HCT116 (cell line): ENCODE measurements around the gene NXN. TPM values are rescaled to one million over a fixed set of nuclear protein-coding genes. Genes with fewer than 3 reads are reported as not detected.

ENCODE experiments used
- ATAC-seq: fragments of 200-7000 bp; cut with Tn5 transposase; 2 replicates; pipeline ENCODE4 v1.9.1; 2020; ENCODE audit warnings: mild to moderate bottlenecking, moderate library complexity
- BruUV-seq: library from RNA; stranded (reverse); fragments of 400-500 nt; replicated peaks from 2 replicates; lab custom pipeline; 2021; lab: Mats Ljungman, UMichigan
- CTCF ChIA-PET: fragments of 300-600 bp; sonication (Branson Sonifier 250); formaldehyde crosslinking; loops from one replicate; lab custom pipeline; 2021; ENCODE audit warnings: antibody characterized with exemption; lab: Charles Lee
- POLR2A ChIA-PET: fragments of 300-600, 350-600 bp; sonication (Branson Sonifier 250); formaldehyde crosslinking; loops from one replicate; lab custom pipeline; 2021; ENCODE audit warnings: antibody characterized with exemption; lab: Charles Lee
- RAD21 ChIA-PET, 2 experiments: fragments of 300-600 bp; sonication (Branson Sonifier 250); formaldehyde crosslinking; loops; one replicate each; lab custom pipeline; 2023; ENCODE audit warnings: low total read pairs in 2 of 2; ENCODE audit not compliant: uncharacterized antibody in 2 of 2, unreplicated experiment in 2 of 2, low non-redundant PET in 1 of 2; lab: Charles Lee
- DNase-seq: peaks from one replicate; pipeline ENCODE4 v3.0.0-alpha.2; 2010; ENCODE audit warnings: low read depth, low spot score
- H2AFZ ChIP-seq: fragments of 200-600 bp; shearing (Covaris generic), sonication (generic); 2 replicates; pipeline ENCODE4 v1.6.1; 2017; ENCODE audit warnings: low read depth, mixed run types, mixed read lengths, antibody characterized with exemption, low read length; ENCODE audit not compliant: poor library complexity, severe bottlenecking
- H3K27ac ChIP-seq: 2 replicates; pipeline ENCODE4 v1.5.1; 2012; ENCODE audit warnings: low read depth, low read length
- H3K27me3 ChIP-seq: fragments of 200-600 bp; sonication (generic); 2 replicates; pipeline ENCODE4 v1.6.1; 2016; ENCODE audit warnings: mixed run types, low read length, mixed read lengths; ENCODE audit not compliant: insufficient read depth
- H3K36me3 ChIP-seq, 2 experiments: fragments of 200-500 bp in 1 of 2; fragments of 200-600 bp in 1 of 2; sonication (Bioruptor generic) in 1 of 2; sonication (generic) in 1 of 2; 2 replicates each; pipeline versions ENCODE4 v1.5.1 to v1.6.1; 2014 to 2016; ENCODE audit warnings: low read length in 2 of 2, inconsistent platforms in 1 of 2, mixed read lengths in 1 of 2, mixed run types in 1 of 2; ENCODE audit not compliant: insufficient read depth in 2 of 2, control insufficient read depth in 1 of 2
- H3K4me1 ChIP-seq, 2 experiments: fragments of 200-600 bp in 1 of 2; sonication (generic) in 1 of 2; 2 replicates each; pipeline versions ENCODE4 v1.5.1 to v1.6.1; 2012 to 2017; ENCODE audit warnings: low read length in 2 of 2, inconsistent platforms in 1 of 2, mild to moderate bottlenecking in 1 of 2, mixed read lengths in 1 of 2, mixed run types in 1 of 2, moderate library complexity in 1 of 2; ENCODE audit not compliant: insufficient read depth in 2 of 2, control insufficient read depth in 1 of 2
- H3K4me2 ChIP-seq: fragments of 200-600 bp; sonication (generic); 2 replicates; pipeline ENCODE4 v1.6.1; 2017; ENCODE audit warnings: mixed run types, low read length, mixed read lengths
- H3K4me3 ChIP-seq, 2 experiments: fragments of 200-600 bp in 1 of 2; sonication (generic) in 1 of 2; replicated peaks in 1 of 2; 2 replicates each; pipeline ENCODE4 v1.5.1; 2011 to 2016; ENCODE audit warnings: low read length in 2 of 2, control low read depth in 1 of 2, low read depth in 1 of 2, mild to moderate bottlenecking in 1 of 2, mixed read lengths in 1 of 2, mixed run types in 1 of 2
- H3K79me2 ChIP-seq: fragments of 200-600 bp; sonication (generic); 2 replicates; pipeline ENCODE4 v1.6.1; 2017; ENCODE audit warnings: mild to moderate bottlenecking, mixed run types, low read length, moderate library complexity, mixed read lengths; ENCODE audit not compliant: insufficient read depth
- H3K9ac ChIP-seq: fragments of 200-600 bp; sonication (generic); 2 replicates; pipeline ENCODE4 v1.6.1; 2016; ENCODE audit warnings: low read length, mixed read lengths
- H3K9me2 ChIP-seq: fragments of 200-600 bp; sonication (generic), shearing (Covaris generic); 2 replicates; pipeline ENCODE4 v1.6.1; 2017; ENCODE audit warnings: mixed run types, mild to moderate bottlenecking, moderate library complexity; ENCODE audit not compliant: insufficient read depth
- H3K9me3 ChIP-seq, 2 experiments: fragments of 200-500 bp in 1 of 2; fragments of 200-600 bp in 1 of 2; sonication (Bioruptor generic) in 1 of 2; sonication (generic) in 1 of 2; 2 replicates each; pipeline ENCODE4 v1.6.1; 2014 to 2017; ENCODE audit warnings: low read length in 2 of 2, mixed read lengths in 2 of 2, inconsistent platforms in 1 of 2, low read depth in 1 of 2, mild to moderate bottlenecking in 1 of 2, mixed run types in 1 of 2, moderate library complexity in 1 of 2; ENCODE audit not compliant: control insufficient read depth in 1 of 2, insufficient read depth in 1 of 2
- H4K20me1 ChIP-seq: fragments of 200-600 bp; sonication (generic), shearing (Covaris generic); 2 replicates; pipeline ENCODE4 v1.6.1; 2017; ENCODE audit warnings: mixed run types, mild to moderate bottlenecking, moderate library complexity; ENCODE audit not compliant: insufficient read depth
- CBX3 ChIP-seq: IDR thresholded peaks from 2 replicates; pipeline ENCODE4 v1.6.1; 2012; ENCODE audit warnings: low read depth
- EGR1 ChIP-seq: IDR thresholded peaks from 2 replicates; pipeline ENCODE4 v1.6.1; 2012; ENCODE audit warnings: low read depth
- ELF1 ChIP-seq: IDR thresholded peaks from 2 replicates; pipeline ENCODE4 v1.6.1; 2012; ENCODE audit warnings: low read depth, borderline replicate concordance
- EZH2 ChIP-seq: fragments of 200-600 bp; sonication (generic); IDR thresholded peaks from 2 replicates; pipeline ENCODE4 v1.6.1; 2017; ENCODE audit warnings: antibody characterized with exemption, mixed run types
- EZH2phosphoT487 ChIP-seq: fragments of 200-600 bp; IDR thresholded peaks from 2 replicates; pipeline ENCODE4 v1.6.1; 2018; ENCODE audit warnings: antibody characterized with exemption, borderline replicate concordance
- FOSL1 ChIP-seq: IDR thresholded peaks from 2 replicates; pipeline ENCODE4 v1.6.1; 2012; ENCODE audit warnings: low read depth
- JUND ChIP-seq: IDR thresholded peaks from 2 replicates; pipeline ENCODE4 v1.6.1; 2012
- POLR2A ChIP-seq: IDR thresholded peaks from 2 replicates; pipeline ENCODE4 v1.7.0; 2011; ENCODE audit warnings: borderline replicate concordance; ENCODE audit not compliant: insufficient read depth, insufficient read length; ENCODE audit errors: extremely low read depth
- POLR2AphosphoS5 ChIP-seq: IDR thresholded peaks from 2 replicates; pipeline ENCODE4 v1.6.1; 2011; ENCODE audit warnings: mild to moderate bottlenecking, low read depth, low read length, moderate library complexity
- RAD21 ChIP-seq: IDR thresholded peaks from 2 replicates; pipeline ENCODE4 v1.6.1; 2012; ENCODE audit warnings: low read depth, mild to moderate bottlenecking
- SP1 ChIP-seq: IDR thresholded peaks from 2 replicates; pipeline ENCODE4 v1.6.1; 2012; ENCODE audit warnings: low read depth
- SRF ChIP-seq: IDR thresholded peaks from 2 replicates; pipeline ENCODE4 v1.6.1; 2012; ENCODE audit warnings: low read depth
- YY1 ChIP-seq: IDR thresholded peaks from 2 replicates; pipeline ENCODE4 v1.6.1; 2011; ENCODE audit warnings: low read length, low read depth, moderate library complexity, mild to moderate bottlenecking; ENCODE audit not compliant: insufficient replicate concordance; ENCODE audit errors: extremely low read depth
- ZFX ChIP-seq: fragments of 450-650 bp; IDR thresholded peaks from 2 replicates; pipeline ENCODE4 v1.6.1; 2017
- ZNF274 ChIP-seq: fragments of 200-500 bp; sonication (Bioruptor generic); IDR thresholded peaks from 2 replicates; pipeline ENCODE4 v1.6.1; 2014; ENCODE audit warnings: mild to moderate bottlenecking, low read depth, low read length, inconsistent platforms
- intact Hi-C: fragments of 100-400 bp; cut with micrococcal nuclease; formaldehyde crosslinking; loops from 2 replicates; pipeline ENCODE4 v1.10.0; 2022
- total RNA-seq: library from RNA; stranded (reverse); gene quantifications from one replicate; pipeline ENCODE4 v1.2.1, GENCODE V29; 2021; ENCODE audit not compliant: unreplicated experiment
- TF ChIP-seq, protein P1 (sequence below): IDR thresholded peaks from 2 replicates; pipeline ENCODE4 v1.6.1; 2011; ENCODE audit warnings: mild to moderate bottlenecking, low read length, moderate library complexity; ENCODE audit not compliant: insufficient replicate concordance; ENCODE audit errors: extremely low read depth
- TF ChIP-seq, protein P2 (sequence below): IDR thresholded peaks from 2 replicates; pipeline ENCODE4 v1.6.1; 2012; ENCODE audit warnings: low read depth
- TF ChIP-seq, protein P3 (sequence below): IDR thresholded peaks from 2 replicates; pipeline ENCODE4 v1.6.1; 2012
- TF ChIP-seq, protein P4 (sequence below): IDR thresholded peaks from 2 replicates; pipeline ENCODE4 v1.6.1; 2012

NXN gene
- total RNA-seq, 1 experiment from 2014 or later = 83.7 TPM

DNA sequence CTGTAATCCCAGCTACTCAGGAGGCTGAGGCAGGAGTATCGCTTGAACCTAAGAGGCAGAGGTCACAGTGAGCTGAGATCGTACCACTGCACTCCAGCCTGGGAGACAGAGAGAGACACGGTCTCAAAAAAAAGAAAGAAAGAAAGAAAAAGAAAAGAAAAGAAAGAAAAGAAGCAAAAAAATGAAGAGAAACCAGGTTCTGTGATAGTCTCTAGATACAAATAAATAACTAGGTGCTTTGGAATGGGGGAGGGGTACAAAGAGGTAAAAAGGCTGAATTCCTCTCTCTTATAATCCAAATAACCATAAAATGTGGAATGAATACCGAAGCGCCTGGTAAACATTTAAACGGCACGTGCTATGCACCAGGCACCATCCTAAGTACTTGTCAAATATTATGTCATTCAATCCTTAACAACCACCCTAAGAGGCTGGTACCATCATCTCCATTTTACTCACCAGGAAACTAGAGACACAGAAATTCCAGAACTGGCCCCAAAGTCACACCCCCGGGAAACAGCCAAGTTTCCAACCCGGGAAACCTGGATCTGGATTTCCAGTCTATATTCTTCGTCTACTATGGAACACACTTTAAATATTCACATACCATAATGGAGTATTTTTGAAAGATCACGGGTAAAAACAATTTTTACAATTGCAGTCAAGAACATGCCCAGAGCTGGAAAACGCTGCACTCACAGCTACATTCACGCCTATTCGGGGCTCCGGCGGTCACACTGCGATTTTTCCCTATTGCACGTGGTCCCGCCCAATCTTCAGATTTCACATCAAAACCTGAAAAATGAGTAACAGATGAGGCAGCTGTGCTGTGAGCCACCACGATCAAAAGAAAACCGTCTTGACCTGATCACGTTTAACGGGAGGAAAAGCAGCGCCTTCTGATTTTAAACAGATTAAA, 10.5 kb downstream of the NXN start:
- DNase-seq = peak; percentile 62
- TSS peak; percentile 15 for BruUV-seq
- Histone ChIP-seq H3K4me2 (peak overlapping the region; percentile 71), H3K4me3 (peak overlapping the region; percentile 33 to 43), H3K9me3 (no peaks in the 10 kb centered on the region), H3K36me3 (0 out of 4 replicates have a peak, but pooled peaks cover 0 to 4% of the 10 kb centered on the region in 2 experiments), H4K20me1 (no peaks in the 10 kb centered on the region), H2AFZ (no peak overlapping the region), H3K79me2 (peaks cover 92% of the 10 kb centered on the region), H3K27me3 (no peaks in the 10 kb centered on the region), H3K4me1 (peaks cover 55 to 91% of the 10 kb centered on the region in 2 experiments), H3K27ac (peak overlapping the region; percentile 65), H3K9ac (peak overlapping the region; percentile 59), H3K9me2 (no peaks in the 10 kb centered on the region)
- RAD21 ChIA-PET = no interaction called here
- POLR2A ChIA-PET = interaction anchor here (1.1 to 1.8 kb wide), 2 partner anchors 11 to 40 kb away, joined by 4 read pairs; partner anchors contain the start of gene NXN
- peak; percentile 41 for ATAC-seq
- CTCF ChIA-PET = no interaction called here
- intact Hi-C loops = no loop called here
- TF ChIP-seq YY1 (no peak), POLR2AphosphoS5 (no peak), EZH2phosphoT487 (no peak), EGR1 (no peak), ZFX (no peak), ZNF274 (no peak), RAD21 (0 out of 2 replicates have a peak, but pooled peaks have one; percentile 10), SRF (no peak), JUND (peak; percentile 56), POLR2A (no peak), SP1 (peak; percentile 42), CBX3 (0 out of 2 replicates have a peak, but pooled peaks have one; percentile 56), ELF1 (no peak), EZH2 (no peak), FOSL1 (peak; percentile 66)
- TF ChIP-seq, protein P1, sequence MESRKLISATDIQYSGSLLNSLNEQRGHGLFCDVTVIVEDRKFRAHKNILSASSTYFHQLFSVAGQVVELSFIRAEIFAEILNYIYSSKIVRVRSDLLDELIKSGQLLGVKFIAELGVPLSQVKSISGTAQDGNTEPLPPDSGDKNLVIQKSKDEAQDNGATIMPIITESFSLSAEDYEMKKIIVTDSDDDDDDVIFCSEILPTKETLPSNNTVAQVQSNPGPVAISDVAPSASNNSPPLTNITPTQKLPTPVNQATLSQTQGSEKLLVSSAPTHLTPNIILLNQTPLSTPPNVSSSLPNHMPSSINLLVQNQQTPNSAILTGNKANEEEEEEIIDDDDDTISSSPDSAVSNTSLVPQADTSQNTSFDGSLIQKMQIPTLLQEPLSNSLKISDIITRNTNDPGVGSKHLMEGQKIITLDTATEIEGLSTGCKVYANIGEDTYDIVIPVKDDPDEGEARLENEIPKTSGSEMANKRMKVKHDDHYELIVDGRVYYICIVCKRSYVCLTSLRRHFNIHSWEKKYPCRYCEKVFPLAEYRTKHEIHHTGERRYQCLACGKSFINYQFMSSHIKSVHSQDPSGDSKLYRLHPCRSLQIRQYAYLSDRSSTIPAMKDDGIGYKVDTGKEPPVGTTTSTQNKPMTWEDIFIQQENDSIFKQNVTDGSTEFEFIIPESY = no peak
- TF ChIP-seq, protein P2, sequence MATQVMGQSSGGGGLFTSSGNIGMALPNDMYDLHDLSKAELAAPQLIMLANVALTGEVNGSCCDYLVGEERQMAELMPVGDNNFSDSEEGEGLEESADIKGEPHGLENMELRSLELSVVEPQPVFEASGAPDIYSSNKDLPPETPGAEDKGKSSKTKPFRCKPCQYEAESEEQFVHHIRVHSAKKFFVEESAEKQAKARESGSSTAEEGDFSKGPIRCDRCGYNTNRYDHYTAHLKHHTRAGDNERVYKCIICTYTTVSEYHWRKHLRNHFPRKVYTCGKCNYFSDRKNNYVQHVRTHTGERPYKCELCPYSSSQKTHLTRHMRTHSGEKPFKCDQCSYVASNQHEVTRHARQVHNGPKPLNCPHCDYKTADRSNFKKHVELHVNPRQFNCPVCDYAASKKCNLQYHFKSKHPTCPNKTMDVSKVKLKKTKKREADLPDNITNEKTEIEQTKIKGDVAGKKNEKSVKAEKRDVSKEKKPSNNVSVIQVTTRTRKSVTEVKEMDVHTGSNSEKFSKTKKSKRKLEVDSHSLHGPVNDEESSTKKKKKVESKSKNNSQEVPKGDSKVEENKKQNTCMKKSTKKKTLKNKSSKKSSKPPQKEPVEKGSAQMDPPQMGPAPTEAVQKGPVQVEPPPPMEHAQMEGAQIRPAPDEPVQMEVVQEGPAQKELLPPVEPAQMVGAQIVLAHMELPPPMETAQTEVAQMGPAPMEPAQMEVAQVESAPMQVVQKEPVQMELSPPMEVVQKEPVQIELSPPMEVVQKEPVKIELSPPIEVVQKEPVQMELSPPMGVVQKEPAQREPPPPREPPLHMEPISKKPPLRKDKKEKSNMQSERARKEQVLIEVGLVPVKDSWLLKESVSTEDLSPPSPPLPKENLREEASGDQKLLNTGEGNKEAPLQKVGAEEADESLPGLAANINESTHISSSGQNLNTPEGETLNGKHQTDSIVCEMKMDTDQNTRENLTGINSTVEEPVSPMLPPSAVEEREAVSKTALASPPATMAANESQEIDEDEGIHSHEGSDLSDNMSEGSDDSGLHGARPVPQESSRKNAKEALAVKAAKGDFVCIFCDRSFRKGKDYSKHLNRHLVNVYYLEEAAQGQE = no peak
- TF ChIP-seq, protein P3, sequence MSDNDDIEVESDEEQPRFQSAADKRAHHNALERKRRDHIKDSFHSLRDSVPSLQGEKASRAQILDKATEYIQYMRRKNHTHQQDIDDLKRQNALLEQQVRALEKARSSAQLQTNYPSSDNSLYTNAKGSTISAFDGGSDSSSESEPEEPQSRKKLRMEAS = peak; percentile 89
- TF ChIP-seq, protein P4, sequence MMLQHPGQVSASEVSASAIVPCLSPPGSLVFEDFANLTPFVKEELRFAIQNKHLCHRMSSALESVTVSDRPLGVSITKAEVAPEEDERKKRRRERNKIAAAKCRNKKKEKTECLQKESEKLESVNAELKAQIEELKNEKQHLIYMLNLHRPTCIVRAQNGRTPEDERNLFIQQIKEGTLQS = no peak
